NCI-H2196 (cell line): ENCODE results near the gene FEM1B.

Source experiments
- DNase-seq: peaks from one replicate; lab custom pipeline; 2025; ENCODE audit not compliant: unreplicated experiment; lab: John Stamatoyannopoulos, UW

Gene FEM1B

DNA sequence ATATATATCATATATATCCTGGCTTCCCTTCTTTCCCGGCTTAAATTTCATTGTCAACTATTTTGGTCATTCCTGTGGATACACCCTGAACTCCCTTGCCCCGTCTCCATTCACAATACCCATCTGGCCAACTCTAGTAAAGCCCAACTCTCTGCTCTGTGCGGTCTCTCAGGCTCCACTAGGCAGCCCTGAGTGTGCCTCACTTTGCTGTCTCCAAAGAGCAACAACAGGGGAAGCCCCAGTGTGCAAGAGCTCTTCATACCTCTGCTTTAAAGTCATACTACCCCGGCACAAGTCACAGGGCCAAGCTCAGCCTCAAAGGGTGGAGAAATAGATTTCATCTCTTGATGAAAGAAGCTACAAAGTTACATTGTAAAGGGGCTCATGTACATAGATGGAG is 18.9 kb upstream of the FEM1B start:
- no peak for DNase-seq

DNA sequence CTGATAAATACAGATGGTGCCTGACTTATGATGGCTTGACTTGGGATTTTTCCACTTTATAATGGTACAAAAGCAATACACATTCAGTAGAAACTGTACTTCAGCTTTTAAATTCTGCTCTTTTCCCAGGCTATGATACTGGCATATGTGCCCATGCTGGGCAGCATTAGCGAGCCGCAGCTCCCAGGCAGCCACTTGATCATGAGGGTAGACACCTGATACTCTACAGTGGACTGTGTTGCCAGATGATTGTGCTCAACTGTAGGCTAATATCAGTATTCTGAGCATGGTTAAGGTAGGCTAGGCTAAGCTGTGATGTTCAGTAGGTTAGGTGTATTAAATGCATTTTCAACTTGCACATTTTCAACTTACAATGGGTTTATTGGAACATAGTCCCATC is 17.7 kb upstream of the FEM1B start:
- no peak for DNase-seq

DNA sequence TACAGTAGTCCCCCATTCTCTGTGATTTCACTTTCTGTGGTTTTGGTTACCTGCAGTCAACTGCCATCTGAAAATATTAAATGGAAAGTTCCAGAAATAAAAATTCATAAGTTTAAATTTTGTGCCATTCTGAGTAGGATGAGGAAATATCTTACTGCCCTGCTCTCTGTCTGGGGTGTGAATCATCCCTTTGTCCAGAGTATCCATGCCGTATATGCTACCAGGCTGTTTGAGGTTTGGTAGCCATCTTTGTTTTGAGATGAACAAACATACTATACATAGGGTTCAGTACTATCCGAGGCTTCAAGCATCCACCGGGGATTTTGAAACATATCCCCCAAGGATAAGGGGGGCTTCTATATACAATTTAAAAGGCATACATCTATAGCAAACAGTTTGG is 16.3 kb upstream of the FEM1B start:
- DNase-seq = no peak

DNA sequence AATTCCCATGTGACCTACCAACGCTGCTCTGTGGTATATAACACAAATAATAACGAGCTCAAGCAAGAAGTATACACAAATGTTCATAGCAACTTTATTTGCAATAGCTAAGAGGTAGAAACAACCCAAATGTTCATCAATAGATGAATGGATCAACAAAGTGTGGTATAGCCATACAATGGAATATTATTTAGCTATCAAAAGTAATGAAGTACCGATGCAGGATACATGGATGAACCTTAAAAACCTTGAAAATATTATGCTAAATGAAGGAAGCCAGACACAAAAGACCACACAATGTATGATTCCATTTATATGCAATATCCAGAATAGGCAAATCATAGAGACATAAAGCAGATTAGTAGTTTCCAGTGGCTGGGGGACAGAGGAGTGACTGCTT is 15.6 kb upstream of the FEM1B start:
- DNase-seq = no peak

DNA sequence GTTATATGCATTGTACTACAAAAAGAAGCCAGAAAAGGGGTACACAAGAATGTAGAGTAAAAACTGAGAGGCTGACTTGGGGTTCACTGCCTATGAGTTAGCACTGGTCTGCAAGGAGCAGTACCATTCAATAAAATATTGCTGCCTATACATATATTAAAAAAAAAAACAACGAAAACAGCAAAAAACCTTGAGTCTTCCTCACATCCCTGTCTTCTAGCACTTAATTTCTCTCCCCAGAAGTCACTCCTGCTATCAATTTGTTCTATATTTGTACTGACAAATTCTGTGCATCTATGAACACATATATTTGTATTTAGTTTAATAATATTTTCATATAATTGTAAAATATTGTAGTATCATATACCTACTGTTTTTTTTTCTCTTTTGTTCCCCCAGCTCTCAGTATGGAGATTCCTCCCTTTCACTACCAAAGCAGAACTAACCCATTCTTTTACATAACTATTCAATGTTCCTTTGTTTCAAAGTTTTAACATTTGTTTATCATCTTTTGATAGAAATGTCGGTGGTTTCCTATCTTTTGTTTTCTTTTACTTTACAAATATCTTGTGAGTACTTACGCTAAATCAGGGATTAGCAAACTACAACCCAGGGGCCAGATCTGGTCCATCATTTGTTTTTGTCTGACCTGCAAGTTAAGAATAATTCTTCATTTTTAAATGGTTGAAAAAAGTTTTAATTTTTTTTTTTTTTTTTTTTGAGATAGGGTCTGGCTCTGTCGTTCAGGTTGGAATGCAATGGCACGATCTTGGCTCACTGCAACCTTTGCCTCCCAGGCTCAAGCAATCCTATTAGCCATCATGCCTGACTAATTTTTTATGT is 14.8 kb upstream of the FEM1B start:
- DNase-seq = no peak

DNA sequence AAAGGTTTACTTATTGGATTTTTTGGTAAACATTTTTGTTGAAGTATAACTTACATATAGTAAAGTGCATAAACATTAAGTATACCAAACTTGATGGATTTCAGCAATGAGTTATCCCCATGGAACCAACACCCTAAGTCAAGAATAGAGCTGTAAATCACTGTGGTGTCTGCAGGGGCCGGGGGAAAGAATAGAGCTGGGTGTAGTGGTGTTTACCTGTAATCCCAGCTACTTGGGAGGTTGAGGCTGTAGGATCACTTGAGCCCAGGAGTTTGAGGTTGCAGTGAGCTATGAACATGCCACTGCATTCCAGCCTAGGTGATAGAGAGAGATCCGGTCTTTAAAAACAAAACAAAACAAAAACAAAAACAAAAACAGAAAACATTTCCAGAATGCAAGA is 13.3 kb upstream of the FEM1B start:
- no peak for DNase-seq

DNA sequence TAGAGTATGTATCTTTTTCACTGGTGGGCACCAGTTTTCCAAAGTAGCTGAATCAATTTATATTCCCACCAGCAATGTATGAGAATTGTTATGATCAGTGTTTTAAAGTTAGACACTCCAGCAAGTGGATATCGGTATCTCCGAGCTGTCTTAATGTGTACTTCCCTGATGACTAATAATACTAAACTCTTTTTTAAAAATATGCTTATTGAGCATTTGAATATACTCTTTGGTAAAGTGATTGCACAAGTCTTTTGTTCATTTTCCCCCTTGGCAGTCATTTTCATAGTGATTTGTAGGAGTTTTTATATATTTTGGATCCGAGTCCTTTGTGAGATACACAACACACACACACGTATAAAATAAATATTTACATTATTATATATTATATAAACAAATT is 12.5 kb upstream of the FEM1B start:
- DNase-seq = no peak

DNA sequence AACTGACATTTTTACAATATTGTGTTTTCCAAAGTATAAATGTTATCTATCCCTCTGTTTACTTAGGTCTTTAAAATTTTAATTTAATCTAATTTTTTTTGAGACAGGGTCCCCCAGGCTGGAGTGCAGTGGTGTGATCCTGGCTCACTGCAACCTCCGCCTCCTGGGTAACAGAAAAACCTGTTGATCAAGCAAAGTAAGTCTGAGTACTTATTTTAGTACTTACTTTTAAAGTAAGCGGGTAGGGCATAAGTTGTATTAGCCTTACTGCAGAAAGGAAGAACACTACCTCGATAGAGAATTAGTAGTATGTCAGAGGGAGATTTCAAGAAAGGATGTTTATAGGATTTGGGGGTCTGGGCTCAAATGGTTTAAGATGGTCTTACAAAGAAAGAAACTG is 11.9 kb upstream of the FEM1B start:
- DNase-seq = no peak

DNA sequence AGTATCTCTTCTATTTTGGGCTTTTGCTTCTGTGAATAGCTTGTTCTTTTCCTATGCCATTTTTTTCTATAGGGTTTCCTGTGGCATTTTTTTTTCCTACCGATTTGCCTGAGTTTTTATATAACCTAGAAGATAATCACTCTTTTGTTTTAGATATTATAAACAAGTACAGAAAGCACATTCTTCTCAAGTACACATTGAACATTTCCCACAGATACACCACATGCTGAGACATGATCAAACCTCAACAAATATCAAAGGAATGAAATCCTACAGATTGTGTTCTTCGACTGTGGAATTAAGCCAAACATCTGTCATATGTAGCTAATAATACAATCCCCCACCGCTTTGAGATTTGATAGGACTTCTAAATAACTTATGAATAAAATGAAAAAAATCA is 9.1 kb upstream of the FEM1B start:
- DNase-seq = no peak

DNA sequence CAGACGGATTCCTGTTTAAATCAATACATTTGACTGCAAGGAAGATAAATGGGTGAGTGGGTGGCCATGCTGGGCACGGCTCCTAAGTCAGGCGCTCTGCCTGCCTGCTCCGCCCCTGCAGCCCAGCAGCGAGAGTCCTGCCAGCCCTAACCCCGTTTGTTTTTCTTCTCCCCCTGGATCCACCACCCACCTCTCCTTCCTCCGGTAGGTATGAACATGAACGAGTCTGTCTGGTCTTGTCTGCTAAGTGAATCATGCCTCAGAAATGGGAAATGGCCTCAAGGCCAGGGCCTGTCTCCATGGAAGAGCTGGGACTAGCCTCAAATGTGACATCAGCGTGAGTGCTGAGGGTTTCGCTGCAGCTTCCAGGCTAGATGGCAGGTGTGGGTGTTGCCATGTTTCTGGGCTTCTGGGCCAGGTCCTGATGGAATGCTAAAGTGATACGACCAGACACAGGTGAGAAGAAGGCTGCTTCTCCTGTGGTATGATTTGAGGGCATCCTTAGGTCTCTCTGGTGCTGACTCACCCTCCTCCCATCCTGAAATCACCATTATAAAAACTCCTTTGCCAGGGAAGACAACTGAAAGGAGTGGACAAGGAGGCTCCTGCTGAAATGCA is 5.6 kb upstream of the FEM1B start:
- DNase-seq = no peak

DNA sequence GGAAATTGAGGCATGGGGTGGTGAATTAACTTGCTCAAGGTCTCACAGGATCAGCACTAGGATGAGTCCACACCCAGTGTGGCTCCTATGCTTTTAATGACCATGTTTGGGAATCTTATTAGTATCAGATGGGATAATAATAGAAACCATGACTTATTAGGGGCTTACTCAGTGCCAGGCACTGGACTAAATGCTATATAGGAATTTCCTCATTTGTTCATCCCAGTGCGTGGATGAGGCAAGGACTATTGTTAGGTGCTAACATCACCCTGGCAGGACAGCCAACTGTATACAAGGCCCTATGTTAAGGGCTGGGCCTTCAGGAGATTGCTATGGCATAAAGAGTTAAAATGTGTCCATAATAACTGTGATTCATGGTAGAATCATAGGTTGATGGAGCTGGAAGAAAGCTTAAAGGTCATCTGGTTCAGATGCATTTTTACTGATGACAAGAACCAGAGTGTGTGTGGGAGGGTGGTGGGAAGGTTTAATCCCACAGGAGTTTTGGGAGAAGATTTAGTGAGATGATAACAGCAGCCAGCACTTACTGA is 4.7 kb upstream of the FEM1B start:
- no peak for DNase-seq

DNA sequence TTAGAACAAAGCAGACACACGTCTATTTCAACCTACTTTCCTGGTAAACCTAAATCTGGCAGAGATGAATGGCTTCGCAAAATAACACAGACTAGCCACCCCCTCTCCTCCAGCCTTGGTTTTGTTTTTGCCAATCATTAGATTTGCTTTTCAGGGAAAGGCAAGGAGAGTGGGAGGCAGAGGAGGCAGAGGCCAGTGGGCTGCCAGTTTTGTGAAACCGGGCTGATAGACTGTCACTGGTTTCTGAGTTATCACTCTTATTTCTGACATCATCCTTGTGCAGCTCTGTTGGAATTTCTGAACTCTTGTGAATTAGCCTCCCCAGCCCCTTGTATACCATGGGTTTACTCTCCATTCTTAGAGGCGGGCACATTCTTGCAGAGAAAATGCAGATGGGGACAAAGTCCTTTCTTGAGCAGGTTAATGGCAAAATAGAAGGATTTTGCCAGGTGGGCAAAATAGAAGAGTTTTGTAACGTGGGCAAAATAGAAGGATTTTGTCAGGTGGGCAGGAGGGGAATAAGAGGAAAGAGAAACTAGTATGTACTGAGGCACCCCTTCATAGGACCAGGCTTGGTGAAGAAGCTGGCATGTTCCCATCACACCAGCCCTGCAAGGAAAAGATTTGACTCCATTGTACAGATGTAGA is 3.2 kb upstream of the FEM1B start:
- DNase-seq = no peak

DNA sequence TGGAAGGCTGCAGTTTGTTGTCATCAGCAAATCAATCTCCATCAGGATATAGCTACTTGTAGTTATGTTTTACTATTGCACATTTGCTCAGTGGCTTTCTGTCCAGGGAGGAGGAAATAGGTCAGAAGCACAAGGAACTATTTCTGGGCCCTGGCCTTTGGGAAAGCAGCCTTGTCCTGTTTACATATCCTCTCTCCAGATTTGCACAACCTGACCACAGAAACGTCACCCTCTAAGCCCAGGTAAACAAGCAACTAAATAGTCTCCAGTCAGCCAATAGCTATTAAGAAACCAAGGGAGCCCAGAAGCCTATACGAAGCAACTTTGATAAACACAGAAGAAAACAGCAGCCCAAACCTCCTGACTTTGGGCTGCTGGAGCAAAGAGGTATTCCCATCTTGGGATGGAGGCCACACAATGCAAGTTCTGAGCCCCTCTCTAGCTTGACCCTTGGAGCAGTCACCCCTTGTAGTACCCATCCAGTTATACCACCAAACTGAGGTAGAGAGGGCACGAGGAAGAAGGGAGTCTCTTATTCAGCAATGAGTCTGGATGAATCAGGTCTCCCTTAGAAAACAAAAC is 2.3 kb upstream of the FEM1B start:
- DNase-seq = peak; percentile 5

DNA sequence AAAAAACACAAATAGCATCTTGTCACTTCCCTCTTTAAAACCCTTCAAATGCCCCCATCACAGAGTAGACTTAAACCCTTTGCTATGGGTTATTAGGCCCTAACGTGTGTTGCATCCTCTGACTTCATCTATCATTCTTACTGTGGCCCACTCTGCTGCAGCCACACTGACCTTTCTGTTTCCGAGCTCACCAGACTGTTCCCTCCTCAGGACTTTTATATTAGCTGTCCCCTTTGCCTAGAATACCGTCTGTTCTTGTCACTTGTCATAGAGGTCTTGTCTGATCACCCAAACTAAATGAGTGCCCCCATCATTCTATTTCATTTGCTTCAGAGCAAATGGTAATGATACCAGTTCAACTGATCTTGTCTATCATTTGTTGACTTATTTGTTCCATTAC is 877 bp upstream of the FEM1B start:
- no peak for DNase-seq

DNA sequence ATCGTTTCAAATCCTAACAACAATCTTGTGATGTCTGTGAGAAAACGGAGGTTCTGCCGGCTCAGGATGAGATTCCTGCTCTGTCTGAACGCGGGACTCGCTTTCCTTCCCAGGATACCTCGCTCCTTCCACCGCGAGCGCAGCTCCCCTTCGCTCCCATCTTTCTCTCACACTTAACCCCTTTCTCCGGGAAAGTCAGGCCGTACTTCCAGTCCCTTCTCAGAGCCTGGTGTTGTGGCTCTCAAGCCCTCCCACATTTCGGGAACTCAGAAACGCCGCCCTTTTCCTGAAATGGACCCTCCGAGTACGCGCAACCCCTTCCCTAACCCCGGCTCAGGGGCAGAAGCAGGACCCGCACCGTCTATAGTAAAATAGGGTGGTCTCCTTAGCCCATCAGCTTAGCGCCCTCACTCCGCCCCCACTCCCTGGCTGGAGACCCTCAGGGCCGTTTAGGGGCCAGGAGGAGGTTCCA is 378 bp upstream of the FEM1B start:
- DNase-seq = peak; percentile 31

DNA sequence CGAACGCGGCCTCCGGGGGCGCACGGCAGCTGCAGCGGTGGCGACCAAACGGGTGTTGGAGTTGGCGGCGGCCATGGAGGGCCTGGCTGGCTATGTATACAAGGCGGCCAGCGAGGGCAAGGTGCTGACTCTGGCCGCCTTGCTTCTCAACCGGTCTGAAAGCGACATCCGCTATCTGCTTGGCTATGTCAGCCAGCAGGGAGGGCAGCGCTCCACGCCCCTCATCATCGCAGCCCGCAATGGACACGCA is 725 bp downstream of the FEM1B start:
- no peak for DNase-seq

DNA sequence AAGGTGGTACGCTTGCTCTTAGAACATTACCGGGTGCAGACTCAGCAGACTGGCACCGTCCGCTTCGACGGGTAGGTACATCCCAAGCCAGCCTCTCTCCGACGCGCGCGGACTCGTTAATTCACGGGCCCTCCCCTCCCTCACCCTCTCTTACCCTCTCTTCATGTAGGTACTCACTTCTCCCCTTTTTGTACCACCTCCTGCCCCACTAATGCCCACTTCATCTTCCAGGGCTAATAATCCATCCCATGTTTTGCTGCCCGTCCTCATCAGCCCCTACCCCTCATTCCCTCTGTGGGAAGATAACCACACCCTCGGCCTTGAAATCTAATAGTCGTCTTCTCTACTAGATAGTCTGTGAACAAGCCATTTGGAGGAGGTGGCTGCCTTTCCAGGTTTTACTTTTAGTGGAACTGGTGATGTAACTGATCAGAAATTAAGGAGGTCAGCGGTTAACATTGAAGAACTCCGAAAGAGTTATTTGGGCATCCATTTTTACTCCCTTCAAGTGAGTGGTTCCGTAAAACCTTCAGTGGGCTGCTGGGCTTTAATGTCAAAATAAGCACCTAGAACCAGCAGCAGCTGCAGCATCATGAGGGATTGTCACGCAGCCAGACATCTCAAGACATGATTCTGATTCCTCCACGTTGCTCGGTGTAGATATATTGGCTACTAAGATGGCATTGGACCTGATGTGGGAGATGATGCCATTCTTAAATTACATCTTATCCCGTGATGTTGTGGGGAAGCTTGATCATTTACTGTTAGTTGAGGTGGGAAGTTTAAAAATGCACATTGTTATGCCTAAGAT is 1.3 kb downstream of the FEM1B start:
- DNase-seq = no peak

DNA sequence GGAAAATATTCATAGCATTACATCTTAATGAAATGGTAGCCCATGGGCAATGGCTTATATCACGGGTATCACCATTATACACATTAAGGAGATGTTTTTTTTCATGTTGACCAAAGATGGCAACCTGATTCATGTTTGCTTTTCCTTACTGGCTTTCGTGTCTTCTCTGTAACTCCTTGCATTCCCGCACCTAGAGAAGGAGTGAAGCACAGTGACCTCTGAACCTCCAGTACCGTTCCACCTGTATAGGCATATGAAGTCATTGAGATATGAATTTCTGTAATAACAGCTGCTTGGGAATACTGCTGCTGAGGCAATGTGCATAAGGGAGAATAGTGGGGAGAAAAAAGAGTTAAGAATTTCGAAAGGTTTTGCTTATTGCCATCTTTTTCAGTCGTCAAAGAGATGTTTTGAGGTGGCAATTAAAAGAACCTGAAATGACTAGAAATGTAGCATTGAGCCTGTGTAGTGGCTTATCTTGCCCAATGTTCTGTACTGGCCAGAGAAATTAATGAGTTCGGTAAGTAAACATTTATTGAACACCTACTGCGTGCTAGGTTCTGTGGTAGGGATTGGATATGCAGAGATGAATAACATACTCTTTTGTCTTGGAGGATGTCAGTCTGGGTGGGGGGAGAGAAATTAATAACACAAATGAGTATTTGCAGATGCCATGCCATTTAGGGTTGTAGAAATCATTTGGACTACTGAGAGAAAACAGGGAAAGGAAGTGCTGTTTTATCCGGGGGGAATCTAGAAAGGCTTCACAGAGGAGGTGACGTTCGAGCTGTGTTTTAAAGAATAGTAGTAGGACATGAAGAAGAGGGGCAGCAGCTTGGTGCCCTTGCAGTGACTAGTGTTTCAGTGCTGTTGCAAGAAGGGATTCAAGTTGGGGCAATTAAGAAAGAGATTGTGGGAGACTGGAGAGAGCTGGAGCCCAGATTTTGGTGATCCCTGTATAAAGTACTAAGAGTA is 2.5 kb downstream of the FEM1B start:
- DNase-seq = no peak

DNA sequence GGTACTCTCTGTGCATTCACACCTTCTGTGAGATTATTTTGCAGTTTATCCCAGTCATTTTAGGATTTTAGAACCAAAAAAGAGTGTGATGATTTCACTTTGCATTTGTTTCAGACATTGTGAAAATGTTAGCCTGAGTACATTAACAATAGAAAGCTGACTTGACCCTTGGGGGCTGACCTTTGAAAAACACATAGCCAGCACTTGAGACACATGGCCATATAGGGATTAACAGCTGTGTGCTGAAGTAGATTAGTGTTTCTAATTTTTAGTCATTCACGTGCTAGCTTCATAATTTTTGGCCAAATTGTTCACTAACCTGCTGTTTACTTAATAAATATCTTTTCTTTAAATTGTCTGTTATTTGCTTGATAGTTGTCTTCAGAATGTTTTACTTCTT is 3.5 kb downstream of the FEM1B start:
- DNase-seq = no peak

DNA sequence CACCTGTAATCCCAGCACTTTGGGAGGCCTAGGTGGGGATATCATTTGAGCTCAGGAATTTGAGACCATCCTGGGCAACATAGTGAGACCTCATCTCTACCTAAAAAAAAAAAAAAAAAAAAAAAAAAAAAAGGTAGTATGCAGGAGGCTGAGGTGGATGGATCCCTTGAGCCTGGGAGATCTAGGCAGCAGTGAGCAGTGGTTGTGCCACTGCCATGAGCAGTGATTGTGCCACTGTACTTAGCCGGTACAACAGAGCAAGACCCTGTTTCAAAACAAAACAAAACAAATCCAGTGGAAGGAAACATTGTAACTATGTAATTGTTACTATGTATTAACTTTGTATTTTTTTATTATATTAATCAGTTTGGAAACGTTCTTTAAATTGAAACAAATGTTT is 5.9 kb downstream of the FEM1B start:
- no peak for DNase-seq
